Measurements from ENCODE around the gene DNAJC4.

Gene DNAJC4

GRCh38 chr11:64211181-64211872 is 19.0 kb upstream of the DNAJC4 start:
- in situ Hi-C loops (cut with MboI; ENCODE audit: low sequenced_read_pairs, unreplicated experiment) = no loop called here

DNA sequence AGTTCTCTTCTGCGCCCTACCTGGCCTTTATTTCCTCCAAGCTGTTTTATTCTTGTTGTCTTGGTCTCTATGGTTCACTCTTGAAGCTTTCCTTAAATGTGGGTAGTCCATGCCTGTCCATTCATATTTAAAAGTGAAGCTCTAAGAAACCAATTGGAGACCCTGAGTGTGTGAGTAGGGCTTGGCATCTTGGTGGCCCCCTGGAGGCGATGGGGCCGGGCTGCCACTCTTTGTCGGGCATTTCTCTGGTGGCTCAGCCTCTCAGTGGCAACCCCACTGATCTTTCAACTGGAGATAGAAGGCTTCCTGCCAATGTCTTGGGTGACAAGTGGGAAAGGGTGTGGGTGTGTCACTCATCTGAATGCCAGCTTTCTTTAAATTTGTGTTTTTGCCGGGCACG is 13.5 kb upstream of the DNAJC4 start:
- in situ Hi-C loops (cut with MboI; ENCODE audit: low sequenced_read_pairs, unreplicated experiment) = no loop called here

More at GRCh38 chr11:64211181-64211872, 19.0 kb upstream of the DNAJC4 start:
- no peak for TF ChIP-seq CTCF (IDR thresholded peaks at IDR 0.05; ENCODE audit: borderline replicate concordance, control extremely low read depth, extremely low read depth, insufficient read depth, missing control alignments)
- DNase-seq (ENCODE audit: low spot score) = no peak

GRCh38 chr11:64218628-64219353 is 11.6 kb upstream of the DNAJC4 start:
- in situ Hi-C loops (cut with MboI; ENCODE audit: low sequenced_read_pairs, unreplicated experiment) = no loop called here
- TF ChIP-seq CTCF (IDR thresholded peaks at IDR 0.05; ENCODE audit: borderline replicate concordance, control extremely low read depth, extremely low read depth, insufficient read depth, missing control alignments) = no peak
- no peak for DNase-seq (ENCODE audit: low spot score)

More for the DNA sequence above, 13.5 kb upstream of the DNAJC4 start:
- TF ChIP-seq CTCF (IDR thresholded peaks at IDR 0.05; ENCODE audit: borderline replicate concordance, control extremely low read depth, extremely low read depth, insufficient read depth, missing control alignments) = no peak
- DNase-seq (ENCODE audit: low spot score) = no peak

DNA sequence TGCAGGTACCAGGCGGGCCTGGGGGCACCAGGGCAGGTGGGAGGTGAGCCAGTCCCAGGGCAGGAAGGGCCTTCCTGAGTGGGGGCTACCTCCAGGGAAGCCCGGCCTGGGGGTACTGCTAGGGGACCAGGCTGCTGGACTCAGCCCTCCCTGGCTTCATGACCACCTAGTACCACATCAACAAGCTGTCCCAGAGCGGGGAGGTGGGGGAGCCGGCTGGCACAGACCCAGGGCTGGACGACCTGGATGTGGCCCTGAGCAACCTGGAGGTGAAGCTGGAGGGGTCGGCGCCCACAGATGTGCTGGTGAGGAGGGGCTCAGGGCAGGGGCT is 11.0 kb upstream of the DNAJC4 start:
- in situ Hi-C loops (cut with MboI; ENCODE audit: low sequenced_read_pairs, unreplicated experiment) = no loop called here
- DNase-seq (ENCODE audit: low spot score) = no peak
- no peak for TF ChIP-seq CTCF (IDR thresholded peaks at IDR 0.05; ENCODE audit: borderline replicate concordance, control extremely low read depth, extremely low read depth, insufficient read depth, missing control alignments)

DNA sequence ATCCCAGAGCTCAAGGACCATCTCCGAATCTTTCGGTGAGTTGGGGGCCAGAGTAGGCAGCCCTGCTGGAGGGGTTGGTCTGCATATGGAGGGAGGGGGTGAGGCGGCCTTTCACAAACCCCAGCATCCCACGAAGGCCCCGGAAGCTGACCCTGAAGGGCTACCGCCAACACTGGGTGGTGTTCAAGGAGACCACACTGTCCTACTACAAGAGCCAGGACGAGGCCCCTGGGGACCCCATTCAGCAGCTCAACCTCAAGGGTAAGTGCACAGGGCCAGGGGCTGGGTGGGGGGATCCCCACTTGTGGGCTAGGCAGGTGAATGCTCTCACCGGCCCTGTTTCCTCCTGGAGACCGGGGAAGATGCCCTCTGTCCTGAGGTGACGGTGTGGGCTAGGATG is 10.6 kb upstream of the DNAJC4 start:
- in situ Hi-C loops (cut with MboI; ENCODE audit: low sequenced_read_pairs, unreplicated experiment) = no loop called here
- no peak for DNase-seq (ENCODE audit: low spot score)
- no peak for TF ChIP-seq CTCF (IDR thresholded peaks at IDR 0.05; ENCODE audit: borderline replicate concordance, control extremely low read depth, extremely low read depth, insufficient read depth, missing control alignments)

GRCh38 chr11:64220271-64220670 is 10.1 kb upstream of the DNAJC4 start:
- no peak for TF ChIP-seq CTCF (IDR thresholded peaks at IDR 0.05; ENCODE audit: borderline replicate concordance, control extremely low read depth, extremely low read depth, insufficient read depth, missing control alignments)
- DNase-seq (ENCODE audit: low spot score) = no peak
- in situ Hi-C loops (cut with MboI; ENCODE audit: low sequenced_read_pairs, unreplicated experiment) = no loop called here
